HFF-Myc (cell line): ENCODE results near the gene GRIN3A.
A peak's percentile ranks its signal among the peaks of the same experiment; 100 is the strongest.
"Not testable (repeated sequence)": the region's sequence is repeated elsewhere in the genome, so short reads cannot be mapped to it uniquely, and the experiment has no call there.

Experiments used
- DNase-seq: peaks from one replicate; pipeline ENCODE4 v3.0.0-alpha.2; 2011; ENCODE audit warnings: low read depth; ENCODE audit errors: extremely low read depth
- H3K4me3 ChIP-seq: replicated peaks from 2 replicates; pipeline ENCODE4 v1.5.1; 2011; ENCODE audit warnings: low read depth, mild to moderate bottlenecking, control low read depth, low read length
- TF ChIP-seq, protein P1 (sequence below): IDR thresholded peaks from 2 replicates; pipeline ENCODE4 v1.5.1; 2012; ENCODE audit warnings: mild to moderate bottlenecking, low read depth, low read length, control low read depth; ENCODE audit errors: missing control alignments

The GRIN3A gene

DNA sequence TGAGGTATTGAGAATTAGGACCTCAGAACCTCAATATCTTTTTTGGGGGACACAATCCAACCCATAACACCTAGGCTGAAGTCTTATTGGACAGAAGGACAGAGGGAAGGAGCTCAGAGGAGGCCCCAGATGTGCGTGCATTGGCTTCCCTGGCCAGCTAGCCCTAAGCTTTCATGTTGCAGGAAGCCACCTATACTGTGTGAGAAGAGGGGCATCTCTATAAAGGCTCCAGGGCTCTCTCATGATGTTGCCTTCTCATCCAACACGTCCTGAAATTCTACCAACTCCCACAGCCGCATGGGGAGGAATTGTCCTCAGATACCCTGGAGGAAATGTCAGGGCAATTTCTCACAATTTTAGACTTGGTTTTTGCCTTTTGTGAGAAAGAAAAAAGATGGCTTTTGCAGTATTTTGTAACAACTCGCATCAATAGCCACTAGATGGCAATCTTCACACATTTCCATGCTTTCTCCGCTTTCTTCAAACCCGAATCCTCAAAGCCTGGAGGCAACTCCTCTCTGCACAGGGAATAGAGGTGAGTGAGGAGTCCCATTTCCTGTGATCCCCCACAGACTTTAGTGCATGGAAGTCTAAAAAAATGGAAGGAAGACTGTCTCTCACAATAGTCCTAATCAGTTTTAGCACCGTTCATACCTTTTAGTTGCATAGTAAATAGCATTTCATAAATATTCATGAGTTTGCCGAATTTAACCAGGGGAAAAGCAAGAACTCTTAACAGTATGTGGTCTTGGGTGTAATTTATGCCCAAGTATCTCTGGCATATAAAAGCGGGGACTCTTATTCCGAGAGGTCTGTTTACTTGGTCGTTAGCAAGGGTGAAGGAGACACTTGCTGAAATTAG is 136.3 kb downstream of the GRIN3A start:
- TF ChIP-seq, protein P1, sequence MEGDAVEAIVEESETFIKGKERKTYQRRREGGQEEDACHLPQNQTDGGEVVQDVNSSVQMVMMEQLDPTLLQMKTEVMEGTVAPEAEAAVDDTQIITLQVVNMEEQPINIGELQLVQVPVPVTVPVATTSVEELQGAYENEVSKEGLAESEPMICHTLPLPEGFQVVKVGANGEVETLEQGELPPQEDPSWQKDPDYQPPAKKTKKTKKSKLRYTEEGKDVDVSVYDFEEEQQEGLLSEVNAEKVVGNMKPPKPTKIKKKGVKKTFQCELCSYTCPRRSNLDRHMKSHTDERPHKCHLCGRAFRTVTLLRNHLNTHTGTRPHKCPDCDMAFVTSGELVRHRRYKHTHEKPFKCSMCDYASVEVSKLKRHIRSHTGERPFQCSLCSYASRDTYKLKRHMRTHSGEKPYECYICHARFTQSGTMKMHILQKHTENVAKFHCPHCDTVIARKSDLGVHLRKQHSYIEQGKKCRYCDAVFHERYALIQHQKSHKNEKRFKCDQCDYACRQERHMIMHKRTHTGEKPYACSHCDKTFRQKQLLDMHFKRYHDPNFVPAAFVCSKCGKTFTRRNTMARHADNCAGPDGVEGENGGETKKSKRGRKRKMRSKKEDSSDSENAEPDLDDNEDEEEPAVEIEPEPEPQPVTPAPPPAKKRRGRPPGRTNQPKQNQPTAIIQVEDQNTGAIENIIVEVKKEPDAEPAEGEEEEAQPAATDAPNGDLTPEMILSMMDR, result peak; percentile 60
- no peak overlapping the region for H3K4me3 ChIP-seq
- DNase-seq, result no peak

DNA sequence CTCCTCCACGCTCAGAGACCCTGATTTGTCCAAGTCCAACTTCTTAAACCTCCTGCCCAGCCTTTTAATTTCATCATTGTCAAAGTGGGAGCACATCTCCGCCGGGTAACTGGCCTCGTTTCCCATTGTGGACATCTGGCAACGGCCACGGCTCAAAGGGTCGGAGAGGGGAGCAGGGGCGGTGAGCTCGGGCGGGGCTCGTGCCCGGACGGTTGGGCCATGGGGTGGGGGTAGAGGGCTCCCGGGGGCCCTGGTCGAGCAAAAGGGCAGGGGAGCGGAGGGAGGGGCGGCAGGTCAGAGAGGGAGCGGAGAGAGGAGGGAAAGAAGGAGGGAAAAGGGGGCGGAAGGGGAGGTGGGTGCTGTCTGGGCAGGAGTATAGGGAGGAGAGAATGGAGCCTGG is 143.7 kb downstream of the GRIN3A start, which contains the start of gene PPP3R2:
Gene PPP3R2, minus strand, starts transcription at position 174 of the 400 bp plus-strand sequence. Its CDS starts 48 bp downstream, at position 126.
- TF ChIP-seq, protein P1, result no peak
- no peak within 1 kb of the TSS for H3K4me3 ChIP-seq
- DNase-seq, result no peak

DNA sequence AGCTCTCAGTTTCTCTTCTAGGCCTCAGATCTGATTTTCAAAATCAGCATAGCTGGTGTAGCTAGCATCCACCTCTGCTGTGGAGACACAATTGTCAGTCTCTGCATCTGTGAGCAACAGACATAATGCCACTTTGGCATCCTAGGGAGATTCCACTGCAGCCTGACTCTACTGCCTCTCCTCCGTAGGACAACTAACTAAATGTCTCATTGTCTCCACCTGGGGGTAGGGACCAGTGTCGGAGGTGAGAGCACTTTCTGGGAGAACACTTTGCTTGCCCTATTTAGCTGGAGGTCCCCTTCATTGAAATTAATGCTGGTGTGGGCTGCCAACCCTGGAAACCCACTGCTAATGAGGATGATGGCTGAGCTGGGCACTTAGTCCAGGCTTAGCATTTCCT is 145.1 kb downstream of the GRIN3A start:
- no peak for DNase-seq
- no peak overlapping the region for H3K4me3 ChIP-seq
- TF ChIP-seq, protein P1, result no peak

DNA sequence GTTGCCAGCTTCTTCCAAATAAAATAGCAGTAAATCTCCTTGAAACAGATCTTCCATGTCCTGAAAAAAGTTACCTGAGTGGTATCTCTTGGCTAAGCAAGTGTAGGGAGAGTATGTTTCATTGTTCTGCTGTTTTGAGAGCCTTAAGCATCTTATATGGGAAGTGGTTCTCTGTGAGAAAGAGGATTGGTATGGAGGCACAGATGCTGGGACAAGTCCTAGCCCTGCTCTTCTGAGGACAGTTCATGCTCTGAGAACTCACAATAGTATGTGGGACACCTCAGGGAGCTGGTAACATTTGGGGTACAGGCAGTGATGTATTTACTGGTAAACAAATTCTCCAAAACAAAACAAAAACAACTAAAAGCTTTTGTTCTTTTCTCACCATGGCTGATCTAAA is 145.7 kb downstream of the GRIN3A start:
- H3K4me3 ChIP-seq, result no peak overlapping the region
- TF ChIP-seq, protein P1, result no peak
- DNase-seq, result no peak

DNA sequence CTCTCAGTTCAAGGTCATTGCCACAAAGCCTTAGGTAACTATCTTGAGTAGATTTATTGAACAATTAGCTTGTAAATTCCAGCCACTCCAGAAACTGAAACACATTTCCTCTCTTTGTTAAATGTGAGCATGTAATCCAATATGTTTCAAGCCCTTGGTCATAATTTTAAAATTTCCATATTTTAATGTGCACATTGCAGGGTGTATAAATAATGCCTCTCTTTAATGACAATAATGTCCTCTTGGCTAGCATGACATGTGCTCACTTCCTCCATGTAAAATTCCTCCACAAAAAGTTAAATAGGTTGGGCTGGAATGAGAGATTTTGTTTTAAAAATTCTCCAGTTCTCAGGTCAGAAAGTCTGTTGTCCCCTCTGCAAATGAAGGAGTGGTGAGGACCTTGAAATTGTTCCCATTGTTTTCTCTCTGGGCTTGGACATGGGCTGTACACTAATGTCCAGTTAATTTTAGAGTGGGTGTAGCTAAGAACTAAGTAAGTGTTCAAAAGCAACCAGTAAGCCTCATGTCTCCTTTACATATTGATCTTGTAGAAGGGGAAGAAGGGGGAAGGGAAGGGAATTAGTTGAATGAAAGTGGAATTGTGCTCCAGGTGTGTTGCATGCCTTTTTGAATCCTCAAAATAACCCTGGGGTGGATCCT is 146.5 kb downstream of the GRIN3A start:
- no peak overlapping the region for H3K4me3 ChIP-seq
- TF ChIP-seq, protein P1, result no peak
- no peak for DNase-seq

DNA sequence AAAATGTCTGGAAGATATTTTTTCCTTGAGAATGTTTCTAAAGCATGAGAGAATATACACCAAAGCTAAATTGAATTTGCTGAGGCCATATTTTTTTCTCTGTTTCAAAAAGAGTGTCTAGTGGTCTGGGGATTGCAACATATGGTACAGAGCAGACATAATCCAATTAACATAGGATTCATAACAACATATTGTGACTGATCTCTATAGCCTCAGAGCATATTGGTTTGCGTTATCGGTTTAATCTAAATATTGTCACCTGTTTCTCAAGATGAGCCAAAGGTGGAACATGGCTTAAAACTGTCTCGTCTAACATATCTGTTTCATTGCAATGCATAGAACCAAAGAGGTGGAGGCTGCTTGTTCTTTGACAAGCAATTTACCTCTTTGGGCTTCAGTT is 147.5 kb downstream of the GRIN3A start:
- H3K4me3 ChIP-seq, result no peak overlapping the region
- TF ChIP-seq, protein P1, result no peak
- DNase-seq, result no peak

DNA sequence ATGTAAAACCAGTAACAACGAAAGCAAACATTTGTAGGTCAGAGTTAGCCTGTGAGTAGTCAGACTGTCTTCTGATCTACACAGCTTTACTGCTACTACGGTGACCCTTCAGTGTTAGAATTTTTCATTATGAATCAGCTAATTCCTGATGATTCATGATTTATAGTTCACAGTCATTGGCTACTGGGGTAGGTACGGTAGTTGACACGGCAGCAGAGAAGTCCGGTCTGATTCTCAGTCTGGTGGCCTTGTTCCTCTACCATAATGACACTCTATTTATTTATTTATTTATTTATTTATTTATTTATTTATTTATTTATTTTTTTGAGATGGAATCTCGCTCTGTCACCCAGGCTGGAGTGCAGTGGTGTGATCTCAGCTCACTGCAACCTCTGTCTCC is 148.4 kb downstream of the GRIN3A start:
- DNase-seq, H3K4me3 ChIP-seq: not testable (repeated sequence)
